WTC11 (cell line): ENCODE data around the gene SEZ6. TPM values are rescaled to one million over a fixed set of nuclear protein-coding genes. Genes with fewer than 3 reads are reported as not detected.

Source experiments
- ATAC-seq: fragments of 200-7000 bp; cut with Tn5 transposase; 2 replicates; pipeline ENCODE4 v1.10.0; 2021; ENCODE audit warnings: mild to moderate bottlenecking, moderate library complexity
- CTCF ChIA-PET: fragments of 300-600 bp; sonication (Branson Sonifier 250); formaldehyde crosslinking; loops from one replicate; lab custom pipeline; 2021; ENCODE audit warnings: antibody characterized with exemption; lab: Charles Lee
- POLR2A ChIA-PET: fragments of 350-600 bp; sonication (Branson Sonifier 250); formaldehyde crosslinking; loops from one replicate; lab custom pipeline; 2021; ENCODE audit warnings: antibody characterized with exemption; lab: Charles Lee
- DNase-seq: peaks from one replicate; pipeline ENCODE4 v3.0.0; 2021; ENCODE audit warnings: low spot score
- H3K27ac Mint-ChIP-seq: 2 replicates; pipeline ENCODE4 v1.8.0; 2021; ENCODE audit warnings: mixed read lengths
- H3K27me3 Mint-ChIP-seq: 2 replicates; pipeline ENCODE4 v1.8.0; 2021; ENCODE audit warnings: low read depth, mild to moderate bottlenecking, moderate library complexity, mixed read lengths
- H3K36me3 Mint-ChIP-seq: 2 replicates; pipeline ENCODE4 v1.8.0; 2021; ENCODE audit warnings: mixed read lengths
- H3K4me1 Mint-ChIP-seq: 2 replicates; pipeline ENCODE4 v1.8.0; 2022; ENCODE audit warnings: mixed read lengths
- H3K4me3 Mint-ChIP-seq: 2 replicates; pipeline ENCODE4 v1.8.0; 2021; ENCODE audit warnings: mild to moderate bottlenecking, moderate library complexity, mixed read lengths
- H3K9me3 Mint-ChIP-seq: 2 replicates; pipeline ENCODE4 v1.8.0; 2021; ENCODE audit warnings: mixed read lengths
- ATF1 ChIP-seq: sonication (generic); formaldehyde crosslinking; IDR thresholded peaks from 2 replicates; pipeline ENCODE4 v1.8.1; 2023; ENCODE audit warnings: mild to moderate bottlenecking, moderate library complexity, missing genetic modification reagents
- CREB1 ChIP-seq: sonication (generic); formaldehyde crosslinking; IDR thresholded peaks from 2 replicates; pipeline ENCODE4 v1.8.0; 2023; ENCODE audit warnings: mild to moderate bottlenecking, missing genetic modification reagents
- CREM ChIP-seq: sonication (generic); formaldehyde crosslinking; IDR thresholded peaks from 2 replicates; pipeline ENCODE4 v1.8.1; 2022; ENCODE audit warnings: mild to moderate bottlenecking, missing genetic modification reagents, moderate library complexity
- CTCF ChIP-seq: fragments of 200-600 bp; IDR thresholded peaks from 2 replicates; pipeline ENCODE4 v1.8.0; 2022; ENCODE audit warnings: antibody characterized with exemption
- ELF4 ChIP-seq: sonication (generic); formaldehyde crosslinking; IDR thresholded peaks from 2 replicates; pipeline ENCODE4 v1.8.1; 2022; ENCODE audit warnings: low read depth, mild to moderate bottlenecking, moderate library complexity, missing genetic modification reagents
- ESRRA ChIP-seq: sonication (generic); formaldehyde crosslinking; IDR thresholded peaks from 2 replicates; pipeline ENCODE4 v1.8.1; 2022; ENCODE audit warnings: mild to moderate bottlenecking, missing genetic modification reagents, borderline replicate concordance
- FOXJ3 ChIP-seq: sonication (generic); formaldehyde crosslinking; IDR thresholded peaks from 2 replicates; pipeline ENCODE4 v1.9.0; 2021; ENCODE audit warnings: missing genetic modification reagents, mild to moderate bottlenecking, borderline replicate concordance
- FOXP1 ChIP-seq: sonication (generic); formaldehyde crosslinking; IDR thresholded peaks from 2 replicates; pipeline ENCODE4 v1.8.0; 2022; ENCODE audit warnings: missing genetic modification reagents, mild to moderate bottlenecking, moderate library complexity, borderline replicate concordance
- GABPB1 ChIP-seq: sonication (generic); formaldehyde crosslinking; IDR thresholded peaks from 2 replicates; pipeline ENCODE4 v1.8.1; 2023; ENCODE audit warnings: mild to moderate bottlenecking, missing genetic modification reagents
- MXD4 ChIP-seq: fragments of 250-450 bp; sonication (Bioruptor Pico); IDR thresholded peaks from 2 replicates; pipeline ENCODE4 v1.8.0; 2021; ENCODE audit warnings: mild to moderate bottlenecking, moderate library complexity, borderline replicate concordance
- NR1H2 ChIP-seq: sonication (generic); formaldehyde crosslinking; IDR thresholded peaks from 2 replicates; pipeline ENCODE4 v1.9.0; 2021; ENCODE audit warnings: mild to moderate bottlenecking, moderate library complexity, missing genetic modification reagents
- OVOL2 ChIP-seq: fragments of 250-450 bp; sonication (Bioruptor Pico); IDR thresholded peaks from 2 replicates; pipeline ENCODE4 v1.9.0; 2021; ENCODE audit warnings: mild to moderate bottlenecking, borderline replicate concordance
- TCF7 ChIP-seq: sonication (generic); formaldehyde crosslinking; IDR thresholded peaks from 2 replicates; pipeline ENCODE4 v1.8.0; 2022; ENCODE audit warnings: mild to moderate bottlenecking, low read depth, missing genetic modification reagents, moderate library complexity
- ZNF138 ChIP-seq: sonication (generic); formaldehyde crosslinking; conservative IDR thresholded peaks from 2 replicates; pipeline ENCODE4 v1.8.1; 2022; ENCODE audit warnings: mild to moderate bottlenecking, moderate library complexity, missing genetic modification reagents
- ZNF219 ChIP-seq: sonication (generic); formaldehyde crosslinking; IDR thresholded peaks from 2 replicates; pipeline ENCODE4 v1.8.0; 2023; ENCODE audit warnings: missing genetic modification reagents, mild to moderate bottlenecking, borderline replicate concordance
- ZNF263 ChIP-seq: sonication (generic); formaldehyde crosslinking; IDR thresholded peaks from 2 replicates; pipeline ENCODE4 v1.8.1; 2022; ENCODE audit warnings: low read depth, mild to moderate bottlenecking, moderate library complexity, missing genetic modification reagents
- ZNF416 ChIP-seq: fragments of 250-450 bp; sonication (Bioruptor Pico); IDR thresholded peaks from 2 replicates; pipeline ENCODE4 v1.9.0; 2021; ENCODE audit warnings: mild to moderate bottlenecking, inconsistent platforms
- ZNF512 ChIP-seq: sonication (generic); formaldehyde crosslinking; IDR thresholded peaks from 2 replicates; pipeline ENCODE4 v1.8.1; 2022; ENCODE audit warnings: missing genetic modification reagents, borderline replicate concordance
- total RNA-seq: library from RNA; stranded (reverse); gene quantifications from 3 replicates; pipeline ENCODE4 v1.2.3, GENCODE V29; 2021
- TF ChIP-seq, protein P1 (sequence below): sonication (generic); formaldehyde crosslinking; IDR thresholded peaks from 2 replicates; pipeline ENCODE4 v1.8.0; 2022; ENCODE audit warnings: mild to moderate bottlenecking, missing genetic modification reagents
- TF ChIP-seq, protein P2 (sequence below): fragments of 250-450 bp; sonication (Bioruptor Pico); IDR thresholded peaks from 2 replicates; pipeline ENCODE4 v1.9.0; 2021; ENCODE audit warnings: mild to moderate bottlenecking
- TF ChIP-seq, protein P3 (sequence below): sonication (generic); formaldehyde crosslinking; IDR thresholded peaks from 2 replicates; pipeline ENCODE4 v1.8.0; 2023; ENCODE audit warnings: mild to moderate bottlenecking, missing genetic modification reagents
- TF ChIP-seq, protein P4 (sequence below): sonication (generic); formaldehyde crosslinking; IDR thresholded peaks from 2 replicates; pipeline ENCODE4 v1.8.1; 2023; ENCODE audit warnings: mild to moderate bottlenecking, missing genetic modification reagents, moderate library complexity

SEZ6 gene
- total RNA-seq, 1 experiment from 2014 or later = 3.0 TPM

- ATAC-seq = no peak
- H3K4me3 Mint-ChIP-seq = no peak overlapping the region
- ChIA-PET CTCF (interaction anchor here (0.9 to 3.2 kb wide), 9 partner anchors 8 to 143 kb away, joined by 3 to 31 read pairs (median 5); no protein-coding TSS in a partner anchor), POLR2A (interaction anchor here (1.0 kb wide), 1 partner anchor 46 kb away, joined by 3 read pairs; no protein-coding TSS in a partner anchor)
- no peak for DNase-seq
- no peak overlapping the region for H3K27ac Mint-ChIP-seq
- no peaks in the 10 kb centered on the region for H3K9me3 Mint-ChIP-seq
- peaks cover 33% of the 10 kb centered on the region for H3K4me1 Mint-ChIP-seq
- TF ChIP-seq ZNF512 = no peak
- no peak for TF ChIP-seq CREB1
- no peak for TF ChIP-seq TCF7 (CRISPR knock-in tag)
- TF ChIP-seq CTCF = no peak
- no peak for TF ChIP-seq OVOL2 (CRISPR knock-in tag)
- no peak for TF ChIP-seq ZNF416
- TF ChIP-seq NR1H2 (CRISPR knock-in tag) = no peak
- no peak for TF ChIP-seq ESRRA
- TF ChIP-seq, protein P1, sequence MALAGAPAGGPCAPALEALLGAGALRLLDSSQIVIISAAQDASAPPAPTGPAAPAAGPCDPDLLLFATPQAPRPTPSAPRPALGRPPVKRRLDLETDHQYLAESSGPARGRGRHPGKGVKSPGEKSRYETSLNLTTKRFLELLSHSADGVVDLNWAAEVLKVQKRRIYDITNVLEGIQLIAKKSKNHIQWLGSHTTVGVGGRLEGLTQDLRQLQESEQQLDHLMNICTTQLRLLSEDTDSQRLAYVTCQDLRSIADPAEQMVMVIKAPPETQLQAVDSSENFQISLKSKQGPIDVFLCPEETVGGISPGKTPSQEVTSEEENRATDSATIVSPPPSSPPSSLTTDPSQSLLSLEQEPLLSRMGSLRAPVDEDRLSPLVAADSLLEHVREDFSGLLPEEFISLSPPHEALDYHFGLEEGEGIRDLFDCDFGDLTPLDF (CRISPR knock-in tag) = no peak
- TF ChIP-seq, protein P2, sequence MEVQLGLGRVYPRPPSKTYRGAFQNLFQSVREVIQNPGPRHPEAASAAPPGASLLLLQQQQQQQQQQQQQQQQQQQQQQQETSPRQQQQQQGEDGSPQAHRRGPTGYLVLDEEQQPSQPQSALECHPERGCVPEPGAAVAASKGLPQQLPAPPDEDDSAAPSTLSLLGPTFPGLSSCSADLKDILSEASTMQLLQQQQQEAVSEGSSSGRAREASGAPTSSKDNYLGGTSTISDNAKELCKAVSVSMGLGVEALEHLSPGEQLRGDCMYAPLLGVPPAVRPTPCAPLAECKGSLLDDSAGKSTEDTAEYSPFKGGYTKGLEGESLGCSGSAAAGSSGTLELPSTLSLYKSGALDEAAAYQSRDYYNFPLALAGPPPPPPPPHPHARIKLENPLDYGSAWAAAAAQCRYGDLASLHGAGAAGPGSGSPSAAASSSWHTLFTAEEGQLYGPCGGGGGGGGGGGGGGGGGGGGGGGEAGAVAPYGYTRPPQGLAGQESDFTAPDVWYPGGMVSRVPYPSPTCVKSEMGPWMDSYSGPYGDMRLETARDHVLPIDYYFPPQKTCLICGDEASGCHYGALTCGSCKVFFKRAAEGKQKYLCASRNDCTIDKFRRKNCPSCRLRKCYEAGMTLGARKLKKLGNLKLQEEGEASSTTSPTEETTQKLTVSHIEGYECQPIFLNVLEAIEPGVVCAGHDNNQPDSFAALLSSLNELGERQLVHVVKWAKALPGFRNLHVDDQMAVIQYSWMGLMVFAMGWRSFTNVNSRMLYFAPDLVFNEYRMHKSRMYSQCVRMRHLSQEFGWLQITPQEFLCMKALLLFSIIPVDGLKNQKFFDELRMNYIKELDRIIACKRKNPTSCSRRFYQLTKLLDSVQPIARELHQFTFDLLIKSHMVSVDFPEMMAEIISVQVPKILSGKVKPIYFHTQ (CRISPR knock-in tag) = no peak
- no peak for TF ChIP-seq CREM (CRISPR knock-in tag)
- no peak for TF ChIP-seq FOXJ3 (CRISPR knock-in tag)
- TF ChIP-seq ZNF138 (CRISPR knock-in tag) = no peak
- no peak for TF ChIP-seq FOXP1 (CRISPR knock-in tag)
- TF ChIP-seq ZNF219 (CRISPR knock-in tag) = no peak
- no peak for TF ChIP-seq GABPB1 (CRISPR knock-in tag)
- peaks cover 3% of the 10 kb centered on the region; the same call in 1 of the 2 replicates for H3K27me3 Mint-ChIP-seq
- H3K36me3 Mint-ChIP-seq = no peaks in the 10 kb centered on the region
These were observed 32.4 kb downstream of the SEZ6 start for GRCh38 chr17:28973425-28973824.

- Mint-ChIP-seq H3K4me3 (no peak overlapping the region), H3K27ac (no peak overlapping the region), H3K4me1 (peaks cover 41% of the 10 kb centered on the region), H3K27me3 (no peaks in the 10 kb centered on the region; the same call in 1 of the 2 replicates), H3K9me3 (no peaks in the 10 kb centered on the region), H3K36me3 (no peaks in the 10 kb centered on the region)
- ChIA-PET CTCF (interaction anchor here (1.6 to 3.2 kb wide), 4 partner anchors 11 to 144 kb away, joined by 5 to 31 read pairs (median 10); no protein-coding TSS in a partner anchor), POLR2A (no interaction called here)
- DNase-seq (no peak), ATAC-seq (no peak)
- TF ChIP-seq ATF1 (CRISPR knock-in tag) (no peak), MXD4 (CRISPR knock-in tag) (no peak), ZNF263 (CRISPR knock-in tag) (no peak), ZNF512 (no peak), ELF4 (CRISPR knock-in tag) (no peak)
- TF ChIP-seq, protein P3, sequence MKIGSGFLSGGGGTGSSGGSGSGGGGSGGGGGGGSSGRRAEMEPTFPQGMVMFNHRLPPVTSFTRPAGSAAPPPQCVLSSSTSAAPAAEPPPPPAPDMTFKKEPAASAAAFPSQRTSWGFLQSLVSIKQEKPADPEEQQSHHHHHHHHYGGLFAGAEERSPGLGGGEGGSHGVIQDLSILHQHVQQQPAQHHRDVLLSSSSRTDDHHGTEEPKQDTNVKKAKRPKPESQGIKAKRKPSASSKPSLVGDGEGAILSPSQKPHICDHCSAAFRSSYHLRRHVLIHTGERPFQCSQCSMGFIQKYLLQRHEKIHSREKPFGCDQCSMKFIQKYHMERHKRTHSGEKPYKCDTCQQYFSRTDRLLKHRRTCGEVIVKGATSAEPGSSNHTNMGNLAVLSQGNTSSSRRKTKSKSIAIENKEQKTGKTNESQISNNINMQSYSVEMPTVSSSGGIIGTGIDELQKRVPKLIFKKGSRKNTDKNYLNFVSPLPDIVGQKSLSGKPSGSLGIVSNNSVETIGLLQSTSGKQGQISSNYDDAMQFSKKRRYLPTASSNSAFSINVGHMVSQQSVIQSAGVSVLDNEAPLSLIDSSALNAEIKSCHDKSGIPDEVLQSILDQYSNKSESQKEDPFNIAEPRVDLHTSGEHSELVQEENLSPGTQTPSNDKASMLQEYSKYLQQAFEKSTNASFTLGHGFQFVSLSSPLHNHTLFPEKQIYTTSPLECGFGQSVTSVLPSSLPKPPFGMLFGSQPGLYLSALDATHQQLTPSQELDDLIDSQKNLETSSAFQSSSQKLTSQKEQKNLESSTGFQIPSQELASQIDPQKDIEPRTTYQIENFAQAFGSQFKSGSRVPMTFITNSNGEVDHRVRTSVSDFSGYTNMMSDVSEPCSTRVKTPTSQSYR (CRISPR knock-in tag) = no peak
- TF ChIP-seq, protein P4, sequence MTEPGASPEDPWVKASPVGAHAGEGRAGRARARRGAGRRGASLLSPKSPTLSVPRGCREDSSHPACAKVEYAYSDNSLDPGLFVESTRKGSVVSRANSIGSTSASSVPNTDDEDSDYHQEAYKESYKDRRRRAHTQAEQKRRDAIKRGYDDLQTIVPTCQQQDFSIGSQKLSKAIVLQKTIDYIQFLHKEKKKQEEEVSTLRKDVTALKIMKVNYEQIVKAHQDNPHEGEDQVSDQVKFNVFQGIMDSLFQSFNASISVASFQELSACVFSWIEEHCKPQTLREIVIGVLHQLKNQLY (CRISPR knock-in tag) = no peak
These were observed 33.4 kb downstream of the SEZ6 start for GRCh38 chr17:28972437-28972836.
